Stimulated activated CD8-positive, alpha-beta memory T cell treated with anti-CD3 and anti-CD28 coated beads, Interleukin-4, amount 100 ng/mL, for 48 hours (primary cell): ENCODE measurements around the gene QRFP.

Source experiments
- DNase-seq: peaks from one replicate; pipeline ENCODE4 v3.0.0-alpha.2; 2020

QRFP gene

GRCh38 chr9:130903194-130904069 lies 6.8 kb upstream of the QRFP start:
- no peak for DNase-seq

GRCh38 chr9:130902204-130903185 lies 5.9 kb upstream of the QRFP start:
- DNase-seq, result no peak

- DNase-seq, result no peak
These were observed 5.0 kb upstream of the QRFP start for GRCh38 chr9:130901498-130902203.

- no peak for DNase-seq
These were observed 4.3 kb upstream of the QRFP start for GRCh38 chr9:130900701-130901497.

GRCh38 chr9:130899051-130899748 lies 2.6 kb upstream of the QRFP start:
- DNase-seq, result no peak

- no peak for DNase-seq
These were observed 1.9 kb upstream of the QRFP start for GRCh38 chr9:130898552-130898852.

- DNase-seq, result no peak
These were observed 1.4 kb upstream of the QRFP start for GRCh38 chr9:130897848-130898551.

- no peak for DNase-seq
These were observed 616 bp upstream of the QRFP start for GRCh38 chr9:130897105-130897751.

GRCh38 chr9:130895481-130896232 lies 955 bp downstream of the QRFP start:
- DNase-seq, result no peak

GRCh38 chr9:130895038-130895437 lies 1.6 kb downstream of the QRFP start:
- no peak for DNase-seq

- no peak for DNase-seq
These were observed 2.1 kb downstream of the QRFP start for GRCh38 chr9:130894546-130894945.

GRCh38 chr9:130893341-130894101 lies 3.1 kb downstream of the QRFP start:
- no peak for DNase-seq

- DNase-seq, result no peak
These were observed 3.9 kb downstream of the QRFP start for GRCh38 chr9:130892477-130893304.

- DNase-seq, result no peak
These were observed 4.7 kb downstream of the QRFP start for GRCh38 chr9:130891688-130892476.

GRCh38 chr9:130890870-130891687 lies 5.5 kb downstream of the QRFP start:
- no peak for DNase-seq

GRCh38 chr9:130890124-130890523 lies 6.5 kb downstream of the QRFP start:
- no peak for DNase-seq
